Activated T-cell treated with anti-CD3 and anti-CD28 coated beads for 24 hours (primary cell): ENCODE measurements around the gene ZFPM1.
"Not testable (repeated sequence)": the region's sequence is repeated elsewhere in the genome, so short reads cannot be mapped to it uniquely, and the experiment has no call there.

Experiments used
- DNase-seq: peaks from one replicate; pipeline ENCODE4 v3.0.0-alpha.2; 2020; ENCODE audit warnings: low read depth

Gene ZFPM1

GRCh38 chr16:88480829-88481228 is 27.7 kb downstream of the ZFPM1 start:
- DNase-seq: no peak

GRCh38 chr16:88481851-88482250 is 28.8 kb downstream of the ZFPM1 start:
- no peak for DNase-seq

- DNase-seq: no peak
Measured at GRCh38 chr16:88482630-88483391, 29.7 kb downstream of the ZFPM1 start.

- no peak for DNase-seq
Measured at GRCh38 chr16:88483392-88483641, 30.2 kb downstream of the ZFPM1 start.

- no peak for DNase-seq
Measured at GRCh38 chr16:88484505-88485365, 31.7 kb downstream of the ZFPM1 start.

- DNase-seq: not testable (repeated sequence)
Measured at GRCh38 chr16:88485366-88485741, 32.3 kb downstream of the ZFPM1 start.

GRCh38 chr16:88486398-88487123 is 33.5 kb downstream of the ZFPM1 start:
- no peak for DNase-seq

GRCh38 chr16:88487124-88487432 is 34.0 kb downstream of the ZFPM1 start:
- DNase-seq: no peak

GRCh38 chr16:88487920-88488851 is 35.1 kb downstream of the ZFPM1 start:
- no peak for DNase-seq

- no peak for DNase-seq
Measured at GRCh38 chr16:88489163-88489741, 36.2 kb downstream of the ZFPM1 start.

- DNase-seq: no peak
Measured at GRCh38 chr16:88491001-88491559, 38.0 kb downstream of the ZFPM1 start.

GRCh38 chr16:88491560-88492310 is 38.7 kb downstream of the ZFPM1 start:
- no peak for DNase-seq

GRCh38 chr16:88493879-88494278 is 40.8 kb downstream of the ZFPM1 start:
- no peak for DNase-seq

GRCh38 chr16:88494335-88495154 is 41.5 kb downstream of the ZFPM1 start:
- DNase-seq: no peak

- DNase-seq: no peak
Measured at GRCh38 chr16:88495268-88495772, 42.2 kb downstream of the ZFPM1 start.

- DNase-seq: no peak
Measured at GRCh38 chr16:88497561-88498462, 44.7 kb downstream of the ZFPM1 start.

- DNase-seq: no peak
Measured at GRCh38 chr16:88498576-88499208, 45.6 kb downstream of the ZFPM1 start.

- no peak for DNase-seq
Measured at GRCh38 chr16:88499292-88499691, 46.2 kb downstream of the ZFPM1 start.
